GM18520 (cell line): ENCODE measurements around the gene LHPP.

Experiments used
- ATAC-seq: cut with Tn5 transposase; IDR thresholded peaks from one replicate; pipeline ENCODE4 v1.9.1; 2021; ENCODE audit not compliant: unreplicated experiment

Gene LHPP

GRCh38 chr10:124590216-124591122, 128.8 kb downstream of the LHPP start:
- ATAC-seq, result no peak

- ATAC-seq, result no peak
Measured at GRCh38 chr10:124591123-124591495, 129.5 kb downstream of the LHPP start.

GRCh38 chr10:124592101-124592500, 130.5 kb downstream of the LHPP start:
- no peak for ATAC-seq

GRCh38 chr10:124592736-124593430, 131.3 kb downstream of the LHPP start:
- no peak for ATAC-seq

GRCh38 chr10:124593431-124593985, 131.9 kb downstream of the LHPP start:
- ATAC-seq, result no peak

- no peak for ATAC-seq
Measured at GRCh38 chr10:124594240-124594639, 132.6 kb downstream of the LHPP start.

GRCh38 chr10:124595143-124595883, 133.7 kb downstream of the LHPP start:
- ATAC-seq, result no peak

GRCh38 chr10:124596116-124596785, 134.6 kb downstream of the LHPP start:
- ATAC-seq, result no peak

GRCh38 chr10:124596962-124597845, 135.6 kb downstream of the LHPP start:
- no peak for ATAC-seq

- ATAC-seq, result no peak
Measured at GRCh38 chr10:124597846-124598165, 136.2 kb downstream of the LHPP start.

- no peak for ATAC-seq
Measured at GRCh38 chr10:124598196-124598595, 136.6 kb downstream of the LHPP start.

- no peak for ATAC-seq
Measured at GRCh38 chr10:124598773-124599587, 137.4 kb downstream of the LHPP start.

GRCh38 chr10:124599588-124600050, 138.0 kb downstream of the LHPP start:
- no peak for ATAC-seq

GRCh38 chr10:124600051-124600880, 138.6 kb downstream of the LHPP start:
- ATAC-seq, result no peak

GRCh38 chr10:124601016-124601415, 139.4 kb downstream of the LHPP start:
- ATAC-seq, result no peak

GRCh38 chr10:124601431-124602120, 140.0 kb downstream of the LHPP start:
- no peak for ATAC-seq

- ATAC-seq, result no peak
Measured at GRCh38 chr10:124602121-124602561, 140.5 kb downstream of the LHPP start.
